ENCODE measurements around the gene FYCO1.

DNA sequence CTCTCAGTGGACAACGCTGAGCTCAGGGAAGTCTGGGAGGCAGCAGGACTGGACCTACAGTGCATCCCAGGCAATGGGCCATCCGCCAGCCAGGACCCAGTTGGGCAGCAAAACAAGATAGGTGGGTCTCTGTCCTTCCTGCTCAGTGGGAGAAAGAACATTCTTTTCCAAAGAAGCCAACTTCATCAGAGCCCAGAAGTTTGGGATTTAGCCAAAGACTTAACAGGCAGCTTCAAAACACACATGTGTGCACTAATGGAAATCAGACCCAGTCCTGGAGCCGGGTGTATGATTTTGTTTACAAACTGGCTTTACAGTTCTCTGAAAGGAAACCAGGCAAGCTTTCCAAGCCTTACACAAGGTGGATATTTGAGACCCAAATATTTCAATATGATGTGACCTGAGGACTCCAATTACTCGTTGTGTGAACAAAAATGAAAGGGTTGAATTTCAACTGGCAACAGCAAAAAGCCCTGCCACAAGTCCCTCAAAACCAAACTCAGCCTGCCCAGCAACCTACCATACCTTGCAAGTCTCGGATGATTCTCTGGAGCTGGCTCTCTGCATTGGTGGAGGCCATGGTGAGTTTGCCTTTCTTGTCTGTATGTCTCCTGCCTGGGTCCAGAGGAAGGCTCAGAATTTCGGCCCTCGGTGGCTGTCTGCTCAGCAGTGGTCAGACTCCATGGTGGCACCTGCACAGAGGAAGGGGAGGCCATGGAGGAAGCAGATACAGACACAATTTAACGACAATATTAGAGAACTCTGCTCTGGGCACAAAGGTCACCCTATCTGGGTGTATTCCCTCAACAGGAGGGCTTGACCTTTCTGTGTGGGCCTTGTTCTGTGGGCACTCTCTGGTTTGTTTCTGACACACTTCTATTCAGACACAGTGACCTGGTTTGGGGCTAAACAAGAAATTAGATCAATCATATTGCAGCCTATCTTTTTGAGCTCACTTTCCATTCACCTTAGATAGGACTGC, 11.0 kb downstream of the FYCO1 start:
- TF ChIP-seq, protein P1, sequence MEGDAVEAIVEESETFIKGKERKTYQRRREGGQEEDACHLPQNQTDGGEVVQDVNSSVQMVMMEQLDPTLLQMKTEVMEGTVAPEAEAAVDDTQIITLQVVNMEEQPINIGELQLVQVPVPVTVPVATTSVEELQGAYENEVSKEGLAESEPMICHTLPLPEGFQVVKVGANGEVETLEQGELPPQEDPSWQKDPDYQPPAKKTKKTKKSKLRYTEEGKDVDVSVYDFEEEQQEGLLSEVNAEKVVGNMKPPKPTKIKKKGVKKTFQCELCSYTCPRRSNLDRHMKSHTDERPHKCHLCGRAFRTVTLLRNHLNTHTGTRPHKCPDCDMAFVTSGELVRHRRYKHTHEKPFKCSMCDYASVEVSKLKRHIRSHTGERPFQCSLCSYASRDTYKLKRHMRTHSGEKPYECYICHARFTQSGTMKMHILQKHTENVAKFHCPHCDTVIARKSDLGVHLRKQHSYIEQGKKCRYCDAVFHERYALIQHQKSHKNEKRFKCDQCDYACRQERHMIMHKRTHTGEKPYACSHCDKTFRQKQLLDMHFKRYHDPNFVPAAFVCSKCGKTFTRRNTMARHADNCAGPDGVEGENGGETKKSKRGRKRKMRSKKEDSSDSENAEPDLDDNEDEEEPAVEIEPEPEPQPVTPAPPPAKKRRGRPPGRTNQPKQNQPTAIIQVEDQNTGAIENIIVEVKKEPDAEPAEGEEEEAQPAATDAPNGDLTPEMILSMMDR (conservative IDR thresholded peaks at IDR 0.05 in 1 of 2, IDR thresholded peaks at IDR 0.05 in 1 of 2; ENCODE audit: low read depth in 1 of 2, low read length in 2 of 2): no peak
- TF ChIP-seq EZH2 (IDR thresholded peaks at IDR 0.05; ENCODE audit: low read length, missing control alignments): no peak

All from fibroblast of lung (primary cell).